HG03442 (cell line): Measurements from ENCODE around the gene TCEAL5.
"Not testable (repeated sequence)": the region's sequence is repeated elsewhere in the genome, so short reads cannot be mapped to it uniquely, and the experiment has no call there.

ENCODE experiments used
- ATAC-seq: cut with Tn5 transposase; IDR thresholded peaks from one replicate; pipeline ENCODE4 v1.9.1; 2021; ENCODE audit warnings: mild to moderate bottlenecking, moderate library complexity; ENCODE audit not compliant: unreplicated experiment

The TCEAL5 gene, protein sequence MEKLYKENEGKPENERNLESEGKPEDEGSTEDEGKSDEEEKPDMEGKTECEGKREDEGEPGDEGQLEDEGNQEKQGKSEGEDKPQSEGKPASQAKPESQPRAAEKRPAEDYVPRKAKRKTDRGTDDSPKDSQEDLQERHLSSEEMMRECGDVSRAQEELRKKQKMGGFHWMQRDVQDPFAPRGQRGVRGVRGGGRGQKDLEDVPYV

GRCh38 chrX:103276581-103277002 is at the start of gene TCEAL5:
TCEAL5 (minus strand) TSS chrX:103276750; CDS start chrX:103274563, 2,187 bp downstream.
- no peak for ATAC-seq

GRCh38 chrX:103311399-103311780 is 34.8 kb upstream of the TCEAL5 start:
- no peak for ATAC-seq

- peak; percentile 99 for ATAC-seq
Measured at GRCh38 chrX:103310555-103311398, 34.2 kb upstream of the TCEAL5 start, which contains the start of gene BEX2. BEX2 (minus strand) TSS chrX:103310990; CDS start chrX:103309976, 1,014 bp downstream.

- no peak for ATAC-seq
Measured at GRCh38 chrX:103309860-103310554, 33.5 kb upstream of the TCEAL5 start.

DNA sequence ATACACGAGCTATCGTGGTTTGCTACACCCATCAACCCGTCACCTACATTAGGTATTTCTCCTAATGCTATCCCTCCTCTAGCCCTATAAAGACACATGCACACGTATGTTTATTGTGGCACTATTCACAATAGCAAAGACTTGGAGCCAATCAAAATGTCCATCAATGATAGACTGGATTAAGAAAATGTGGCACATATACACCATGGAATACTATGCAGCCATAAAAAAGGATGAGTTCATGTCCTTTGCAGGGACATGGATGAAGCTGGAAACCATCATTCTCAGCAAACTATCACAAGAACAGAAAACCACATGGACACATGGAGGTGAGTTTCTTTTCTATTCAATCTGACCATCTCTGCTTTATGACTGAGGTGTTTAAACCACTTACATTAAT is 29.1 kb upstream of the TCEAL5 start:
- not testable (repeated sequence) for ATAC-seq

GRCh38 chrX:103304705-103305104 is 28.2 kb upstream of the TCEAL5 start:
- ATAC-seq, result no peak

DNA sequence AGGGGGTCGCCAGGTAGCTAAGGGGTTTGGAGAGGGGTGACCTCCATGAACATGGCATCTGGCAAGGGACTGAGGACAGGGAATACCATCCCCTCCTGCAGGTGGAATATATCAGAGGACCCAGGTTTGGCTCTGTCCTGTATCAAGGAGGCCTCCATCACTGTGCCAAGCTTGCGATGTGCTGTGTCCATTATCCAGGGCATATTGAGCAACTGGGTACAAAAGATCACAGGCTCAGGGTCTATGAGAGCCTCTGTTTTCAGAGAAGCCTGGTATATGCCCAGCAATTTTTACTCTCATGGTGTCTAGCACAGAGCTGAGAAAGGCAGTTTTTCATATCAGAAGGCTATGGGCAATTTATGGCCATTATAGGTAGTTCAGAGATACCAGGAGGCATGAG is 16.6 kb upstream of the TCEAL5 start:
- ATAC-seq, result no peak

GRCh38 chrX:103279624-103280023 is 3.1 kb upstream of the TCEAL5 start:
- no peak for ATAC-seq

GRCh38 chrX:103275947-103276567 is 493 bp downstream of the TCEAL5 start:
- ATAC-seq, result no peak

GRCh38 chrX:103274284-103274683 is 2.3 kb downstream of the TCEAL5 start:
- ATAC-seq, result no peak

GRCh38 chrX:103258275-103258674 is 18.3 kb downstream of the TCEAL5 start:
- ATAC-seq, result no peak

DNA sequence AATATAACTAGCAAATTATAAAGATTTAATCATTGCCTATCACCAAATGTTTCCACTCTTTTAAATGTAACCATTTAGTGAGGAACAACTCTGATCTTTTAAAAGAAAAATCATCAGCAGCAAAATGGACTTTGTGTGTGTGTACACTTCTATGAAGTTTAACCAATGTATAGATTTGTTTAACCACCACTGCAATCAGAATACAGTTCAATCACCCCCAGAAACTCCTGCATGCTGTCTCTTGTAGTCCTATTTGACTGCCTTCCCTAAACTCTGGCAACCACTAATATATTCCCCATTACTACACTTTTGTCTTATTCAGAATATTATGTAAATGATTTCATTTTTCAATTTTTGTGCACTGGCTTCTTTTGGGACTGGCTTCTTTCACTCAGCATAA is 19.9 kb downstream of the TCEAL5 start:
- no peak for ATAC-seq

GRCh38 chrX:103254921-103255493 is 21.5 kb downstream of the TCEAL5 start, which contains the start of gene TCEAL8:
TCEAL8 (minus strand) TSS chrX:103255155; CDS start chrX:103253979, 1,176 bp downstream.
- peak; percentile 98 for ATAC-seq

- peak; percentile 60 for ATAC-seq
Measured at GRCh38 chrX:103254171-103254824, 22.3 kb downstream of the TCEAL5 start.

- no peak for ATAC-seq
Measured at GRCh38 chrX:103253608-103254007, 22.9 kb downstream of the TCEAL5 start.

- ATAC-seq, result no peak
Measured at GRCh38 chrX:103250977-103251376, 25.6 kb downstream of the TCEAL5 start.

- no peak for ATAC-seq
Measured at GRCh38 chrX:103249805-103250204, 26.7 kb downstream of the TCEAL5 start.

GRCh38 chrX:103248553-103248952 is 28.0 kb downstream of the TCEAL5 start:
- ATAC-seq, result peak; percentile 45

- ATAC-seq, result no peak
Measured at GRCh38 chrX:103240155-103240554, 36.4 kb downstream of the TCEAL5 start.

DNA sequence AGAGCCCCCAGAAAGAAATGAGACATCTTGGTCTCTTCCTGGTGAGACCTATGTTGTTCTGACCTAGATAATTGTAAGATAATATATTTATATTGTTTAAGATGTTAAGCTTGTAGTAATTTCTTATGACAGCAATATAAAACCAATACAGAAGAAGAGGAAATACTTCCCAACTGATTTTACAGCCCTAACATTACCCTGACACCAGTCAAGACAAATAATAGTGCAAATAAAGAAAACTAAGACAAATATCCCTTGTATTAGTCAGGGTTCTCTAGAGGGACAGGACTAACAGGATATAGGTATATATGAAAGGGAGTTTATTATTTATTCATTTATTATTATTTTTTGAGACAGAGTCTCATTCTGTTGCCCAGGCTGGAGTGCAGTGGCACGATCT is 40.3 kb downstream of the TCEAL5 start:
- ATAC-seq, result no peak
